ENCODE results near the gene RAB3IP.

RAB3IP gene, protein sequence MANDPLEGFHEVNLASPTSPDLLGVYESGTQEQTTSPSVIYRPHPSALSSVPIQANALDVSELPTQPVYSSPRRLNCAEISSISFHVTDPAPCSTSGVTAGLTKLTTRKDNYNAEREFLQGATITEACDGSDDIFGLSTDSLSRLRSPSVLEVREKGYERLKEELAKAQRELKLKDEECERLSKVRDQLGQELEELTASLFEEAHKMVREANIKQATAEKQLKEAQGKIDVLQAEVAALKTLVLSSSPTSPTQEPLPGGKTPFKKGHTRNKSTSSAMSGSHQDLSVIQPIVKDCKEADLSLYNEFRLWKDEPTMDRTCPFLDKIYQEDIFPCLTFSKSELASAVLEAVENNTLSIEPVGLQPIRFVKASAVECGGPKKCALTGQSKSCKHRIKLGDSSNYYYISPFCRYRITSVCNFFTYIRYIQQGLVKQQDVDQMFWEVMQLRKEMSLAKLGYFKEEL

DNA sequence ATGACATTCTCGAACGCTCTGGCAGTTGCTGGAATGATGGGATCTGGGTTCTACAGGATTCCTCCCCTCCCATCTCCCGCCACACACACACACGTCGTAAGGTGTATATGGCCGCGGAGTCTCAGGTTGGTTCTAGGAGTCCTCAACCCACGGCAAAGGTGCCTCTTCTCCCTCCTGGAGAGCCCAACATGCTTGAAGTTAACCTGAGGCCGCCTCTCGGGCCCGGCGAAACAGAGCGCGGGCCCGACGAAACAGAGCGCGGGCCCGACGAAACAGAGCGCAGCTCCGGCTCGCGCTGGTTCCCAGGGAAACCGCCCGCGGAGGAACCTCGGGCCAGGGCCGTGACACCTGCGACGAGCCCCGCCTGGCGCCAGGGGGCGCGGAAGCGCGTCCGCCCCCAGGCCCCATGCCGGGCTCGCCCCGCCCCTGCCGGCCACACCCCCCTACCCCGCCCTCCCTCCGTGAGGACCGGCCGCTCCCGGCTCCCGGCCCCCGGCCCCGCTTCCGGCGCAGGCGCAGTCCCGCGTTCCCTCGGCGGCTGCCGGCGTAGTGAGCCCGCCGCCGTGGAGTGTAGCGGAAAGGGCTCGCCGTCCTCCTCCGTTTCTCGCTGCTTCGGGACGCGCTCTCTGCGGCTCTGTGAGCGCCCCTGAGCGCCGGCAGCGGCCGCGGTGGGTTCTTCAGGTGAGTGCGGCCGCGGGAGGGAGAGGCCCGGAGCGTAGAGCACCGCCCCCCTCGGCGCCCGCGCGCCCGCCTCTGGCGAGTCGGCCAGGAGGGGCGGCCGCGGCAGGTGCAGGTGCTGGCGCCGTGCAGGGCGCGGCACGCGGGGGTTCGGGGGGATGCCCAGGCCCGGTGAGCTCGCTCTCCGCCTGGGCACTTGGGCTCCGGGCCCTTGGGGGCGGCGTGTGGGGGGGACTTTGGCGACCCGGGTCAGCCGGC lies at the start of gene RAB3IP:
TSS of gene RAB3IP (plus strand) at position 510 of the 936 bp plus-strand sequence. CDS start 16,549 bp downstream, outside the sequence.
- no peak for DNase-seq (ENCODE audit: low read depth)

DNA sequence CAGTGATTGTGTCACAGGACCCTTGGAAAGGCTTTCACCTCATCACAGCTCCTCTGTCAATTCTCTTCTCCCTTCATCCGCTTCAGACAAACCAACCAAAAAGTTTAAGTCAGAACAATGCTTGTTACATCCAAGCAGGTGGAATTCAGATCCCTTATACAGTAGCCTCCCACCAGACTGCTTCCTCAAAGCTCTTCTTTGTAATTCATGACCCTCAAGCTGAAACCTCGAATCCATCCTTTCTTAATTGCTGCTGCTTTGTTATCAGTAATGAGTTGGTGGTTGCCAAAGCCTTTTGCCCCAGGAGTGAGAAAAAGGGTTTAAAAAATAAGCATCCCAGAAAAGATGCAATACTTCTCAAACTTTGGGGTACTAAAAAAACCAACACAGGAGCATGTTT lies 49.0 kb upstream of the RAB3IP start:
- DNase-seq (ENCODE audit: low read depth) = no peak

DNA sequence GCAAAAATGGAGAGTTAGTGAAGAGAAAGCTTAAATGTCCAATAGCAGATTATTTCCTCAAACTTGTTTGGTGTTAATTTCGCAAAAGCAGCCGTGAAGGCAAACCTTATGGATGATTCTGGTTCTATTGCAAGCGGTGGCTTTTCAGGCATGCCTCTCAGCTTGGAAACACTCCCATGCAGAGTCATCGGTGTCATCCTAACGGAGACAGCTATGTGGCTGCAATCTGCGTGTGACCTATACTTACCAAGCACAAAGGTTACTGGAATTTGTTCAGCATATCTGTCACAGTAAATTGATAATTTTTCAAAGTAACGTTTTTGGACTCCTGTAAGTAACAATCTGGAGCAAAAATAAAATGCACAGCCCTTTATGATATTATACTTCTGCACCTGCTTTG lies 44.5 kb upstream of the RAB3IP start:
- no peak for DNase-seq (ENCODE audit: low read depth)

DNA sequence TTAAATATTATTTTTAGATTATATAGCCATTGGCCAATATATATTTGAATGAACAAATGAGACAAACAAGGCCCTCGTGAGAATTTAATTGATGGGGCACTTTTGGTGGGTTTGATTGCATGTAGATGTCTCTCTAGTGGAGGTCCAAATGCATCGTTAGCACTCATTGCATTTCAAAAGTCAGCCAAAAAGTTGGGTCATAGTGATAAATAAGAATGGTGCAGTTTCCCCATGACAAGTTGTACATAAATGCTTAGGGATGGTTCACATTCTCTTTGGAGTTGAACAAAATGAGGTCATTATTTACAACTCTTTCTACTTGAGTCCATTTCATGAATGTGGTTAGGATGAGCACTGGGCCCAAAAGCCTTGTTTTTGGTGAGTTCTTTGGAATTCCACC lies 40.6 kb upstream of the RAB3IP start:
- DNase-seq (ENCODE audit: low read depth) = no peak

DNA sequence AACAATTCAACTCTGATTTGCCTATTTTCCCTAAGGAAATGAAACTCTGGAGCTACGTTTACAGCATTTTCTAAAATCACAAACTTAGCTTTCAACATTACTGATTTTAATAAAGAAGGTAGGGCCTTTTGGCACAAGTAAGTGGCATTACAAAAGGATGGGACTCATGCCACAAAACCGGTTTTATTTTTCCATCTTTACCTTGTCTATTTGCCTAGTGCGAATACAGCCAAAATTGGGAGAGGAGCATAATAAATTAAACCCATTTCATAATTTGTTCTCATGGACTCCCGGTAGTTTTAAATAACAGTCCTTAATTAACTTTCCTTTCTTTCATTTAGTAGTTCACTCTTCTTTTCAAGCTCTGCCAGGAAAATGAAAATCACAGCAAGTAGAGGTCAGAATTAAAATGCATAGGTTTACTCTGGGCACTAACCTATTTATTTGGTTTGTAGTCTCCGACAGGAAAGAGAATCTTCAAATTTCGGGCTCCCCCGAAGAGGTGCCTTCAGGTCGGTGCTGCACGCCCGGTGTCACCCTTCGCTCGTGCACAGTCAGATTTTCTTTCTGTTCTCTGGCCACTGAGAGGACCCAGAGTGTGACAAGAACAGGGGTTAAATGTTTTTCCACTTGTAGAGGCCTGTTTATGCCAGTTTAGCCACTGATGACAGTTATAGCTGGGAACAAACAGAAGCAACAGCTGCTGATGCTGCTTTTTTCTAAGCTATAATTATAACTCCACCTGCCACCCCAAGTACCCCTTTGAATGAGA lies 39.7 kb upstream of the RAB3IP start, which contains the start of gene BEST3:
TSS of gene BEST3 (minus strand) at position 535 of the 772 bp plus-strand sequence. CDS start 1,505 bp downstream, outside the sequence.
- no peak for DNase-seq (ENCODE audit: low read depth)

DNA sequence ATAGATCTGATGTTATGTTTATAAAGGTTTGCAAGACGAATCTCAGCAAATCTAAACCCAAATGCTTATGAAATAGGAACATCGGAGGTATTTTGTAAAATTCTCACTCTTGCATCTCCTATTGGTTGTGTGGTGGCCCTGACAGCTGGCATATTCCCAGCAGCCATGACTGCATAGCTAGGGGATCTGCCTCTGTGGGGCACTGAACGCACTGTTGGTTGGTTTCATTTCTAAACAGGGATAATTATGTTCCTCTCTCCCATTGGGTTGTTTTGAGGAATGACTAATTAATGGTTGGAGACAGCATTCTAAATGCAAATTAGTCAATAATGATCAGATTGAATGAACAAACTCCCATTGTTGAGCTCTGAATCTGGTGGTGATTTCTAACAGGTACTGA lies 36.8 kb upstream of the RAB3IP start:
- no peak for DNase-seq (ENCODE audit: low read depth)

DNA sequence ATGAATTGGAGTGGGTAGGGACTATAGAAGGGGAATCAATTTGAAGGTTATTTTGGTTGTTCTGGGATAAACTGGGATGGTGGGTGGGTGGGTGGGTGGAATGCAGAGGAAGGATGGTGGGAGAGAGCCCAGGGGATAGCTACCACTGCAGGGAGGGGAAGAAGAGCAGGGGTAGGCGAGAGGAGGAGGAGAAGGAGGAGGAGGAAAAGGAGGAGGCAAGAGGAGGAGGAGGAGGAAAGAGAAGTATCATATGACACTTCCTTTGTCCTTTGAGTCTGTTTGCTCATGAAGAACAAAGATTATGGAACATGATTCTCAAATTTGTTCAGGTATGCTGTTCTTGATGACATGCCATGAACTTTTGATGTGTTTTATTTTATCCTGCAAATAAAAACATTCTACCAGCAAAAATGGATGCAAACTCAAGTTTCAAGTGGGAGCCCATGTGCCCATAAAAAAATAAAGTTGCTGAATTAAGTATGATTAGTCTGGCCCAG lies 35.5 kb upstream of the RAB3IP start:
- DNase-seq (ENCODE audit: low read depth) = no peak

DNA sequence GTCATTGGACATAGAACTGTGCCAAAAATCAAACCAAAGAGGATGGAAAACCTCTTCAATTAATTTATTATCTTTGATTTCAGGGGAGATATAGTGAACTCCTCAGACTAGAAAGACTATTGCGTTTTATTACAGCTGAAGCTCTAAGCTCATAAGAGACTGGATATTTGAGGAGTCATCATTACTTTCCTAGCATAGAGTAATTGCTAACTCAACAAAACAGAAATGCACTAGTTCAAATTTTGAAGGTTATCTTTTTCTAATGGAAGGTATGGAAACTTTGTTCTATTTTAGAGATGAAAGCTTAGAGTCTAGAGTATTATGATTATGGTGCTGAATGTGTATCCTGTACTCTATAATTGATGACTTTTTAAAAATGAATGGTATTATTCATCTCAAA lies 34.3 kb upstream of the RAB3IP start:
- DNase-seq (ENCODE audit: low read depth) = no peak

DNA sequence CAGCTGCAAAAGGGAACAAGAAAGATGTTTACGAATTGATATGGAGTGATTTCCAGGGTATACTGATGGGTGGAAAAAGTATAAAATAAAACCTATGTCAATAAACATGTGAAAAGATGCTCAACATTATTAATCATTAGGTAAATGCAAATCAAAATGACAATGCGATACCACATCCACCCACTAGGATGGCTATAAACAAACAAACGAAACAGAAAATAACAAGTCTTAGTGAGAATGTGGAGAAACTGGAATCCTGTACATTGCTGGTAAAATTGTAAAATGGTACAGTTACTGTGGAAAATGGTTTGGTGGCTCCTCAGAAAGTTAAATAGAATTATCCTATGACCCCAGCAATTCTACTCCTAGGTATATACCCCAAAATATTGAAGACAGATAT lies 30.0 kb upstream of the RAB3IP start:
- DNase-seq (ENCODE audit: low read depth) = no peak

DNA sequence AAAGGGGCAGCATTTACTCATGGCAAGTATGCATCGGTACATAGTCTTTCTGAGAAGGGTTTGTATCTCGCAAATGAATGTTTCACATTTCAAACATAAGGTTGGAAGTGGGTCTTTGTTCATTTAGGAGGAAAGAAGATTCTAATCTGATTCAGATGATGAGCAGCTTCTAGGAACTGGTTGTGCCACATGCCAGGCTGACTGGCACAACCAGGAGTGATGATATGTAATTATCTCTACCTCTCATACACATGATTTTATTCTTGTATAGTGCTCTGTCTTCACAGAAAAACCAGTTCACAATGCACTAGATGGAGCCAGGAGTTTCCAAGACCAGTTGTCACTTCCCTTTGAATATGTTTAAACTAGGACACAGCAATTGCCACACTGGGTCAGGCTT lies 25.8 kb upstream of the RAB3IP start:
- no peak for DNase-seq (ENCODE audit: low read depth)

DNA sequence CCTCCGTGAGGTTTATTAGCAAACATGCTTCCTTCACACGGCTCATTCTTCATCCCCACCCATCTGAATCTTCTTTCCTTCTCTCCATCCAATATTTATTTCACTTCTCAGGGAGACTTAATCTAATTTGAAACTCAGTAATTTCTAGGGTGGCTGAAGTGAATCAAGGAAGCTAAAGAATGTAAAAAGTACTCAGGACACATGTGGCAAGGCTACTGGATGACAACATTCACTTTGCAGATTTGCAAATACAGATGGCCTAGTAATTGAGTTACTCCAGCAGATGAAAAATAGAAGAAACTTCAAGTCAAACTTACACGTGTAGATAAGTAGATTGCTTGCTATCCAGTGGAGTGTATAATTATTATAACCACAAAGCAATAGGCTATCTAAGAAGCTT lies 24.1 kb upstream of the RAB3IP start:
- DNase-seq (ENCODE audit: low read depth) = no peak

DNA sequence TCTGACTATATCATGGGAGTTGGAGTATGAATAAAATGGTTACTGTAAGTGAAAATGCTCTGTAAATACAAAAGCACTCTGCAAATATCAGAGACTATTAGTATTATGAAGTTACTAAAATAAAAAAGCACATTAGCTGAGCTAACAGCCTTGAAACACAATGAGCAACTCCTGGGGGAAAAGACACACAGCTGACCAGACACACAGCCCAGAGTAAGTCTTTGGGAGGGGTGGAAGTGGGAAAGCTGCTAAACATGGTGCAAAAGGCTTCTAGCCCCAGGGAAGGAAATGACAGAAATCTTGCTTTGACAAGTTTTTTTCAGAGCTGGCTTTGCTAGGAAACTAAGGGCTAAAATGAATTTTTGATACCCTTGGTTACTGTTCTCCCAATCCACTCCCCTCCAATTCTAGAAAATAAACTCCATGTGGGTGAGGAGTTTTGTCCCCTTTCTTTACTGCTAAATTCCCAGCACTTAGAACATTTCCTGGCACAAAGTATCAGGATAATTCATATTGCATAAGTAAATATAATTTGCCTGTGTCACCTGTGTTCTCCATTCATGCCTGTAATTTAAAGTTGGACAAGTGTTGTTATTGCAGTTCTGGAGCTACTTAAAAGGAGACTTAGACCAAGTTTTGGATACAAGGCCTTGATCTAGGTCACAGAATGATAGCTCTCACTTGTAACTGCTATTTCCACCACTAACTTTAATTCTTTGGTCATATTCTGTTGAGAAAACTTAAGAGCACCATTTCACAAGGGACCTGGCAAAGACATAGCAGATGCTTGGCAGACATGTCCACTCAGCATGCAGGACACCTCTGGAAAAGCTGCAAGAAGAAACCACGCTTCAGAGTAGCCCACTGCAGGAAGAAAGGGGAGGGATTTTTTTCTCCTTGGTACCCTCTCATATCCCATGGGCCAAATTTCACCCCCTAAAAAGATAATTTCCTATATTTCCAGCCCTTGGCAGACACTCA lies 19.0 kb upstream of the RAB3IP start:
- no peak for DNase-seq (ENCODE audit: low read depth)

DNA sequence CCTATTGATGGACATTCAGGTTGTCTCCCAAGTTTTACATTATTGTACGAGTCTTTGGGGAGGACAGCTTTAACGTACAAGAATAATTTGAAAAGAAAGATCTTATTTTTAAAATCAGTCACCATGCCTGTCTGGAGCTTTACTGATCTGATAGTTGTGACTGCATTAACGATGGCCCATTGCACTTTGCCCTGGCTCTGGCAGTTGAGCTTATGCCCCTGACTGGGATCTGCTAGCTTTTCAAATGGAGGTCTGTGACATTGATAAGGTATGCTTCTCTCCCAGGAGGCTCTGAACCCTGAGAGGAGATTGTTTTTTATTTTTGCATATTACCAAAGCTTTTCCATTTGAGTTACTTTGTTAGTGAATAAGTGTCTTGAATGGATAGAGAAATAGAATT lies 17.9 kb upstream of the RAB3IP start:
- no peak for DNase-seq (ENCODE audit: low read depth)

DNA sequence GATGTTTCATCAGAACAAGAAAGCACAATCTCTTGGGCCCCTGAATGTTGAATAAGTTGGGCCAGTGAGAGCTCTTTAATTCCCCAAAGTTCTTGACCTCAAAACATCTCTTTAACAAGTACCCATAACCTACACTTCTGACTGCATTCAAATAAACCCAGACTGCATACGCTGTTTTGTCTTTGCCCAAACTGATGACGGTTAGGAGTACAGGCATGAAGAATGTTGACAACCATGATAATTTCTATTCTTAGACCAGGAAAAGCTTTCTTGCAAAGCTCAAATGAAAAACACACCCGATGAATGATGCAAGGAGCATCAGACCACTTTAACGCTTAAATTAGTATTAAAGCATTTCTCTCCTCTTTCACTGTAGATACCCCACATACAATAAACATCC lies 11.7 kb upstream of the RAB3IP start:
- no peak for DNase-seq (ENCODE audit: low read depth)

DNA sequence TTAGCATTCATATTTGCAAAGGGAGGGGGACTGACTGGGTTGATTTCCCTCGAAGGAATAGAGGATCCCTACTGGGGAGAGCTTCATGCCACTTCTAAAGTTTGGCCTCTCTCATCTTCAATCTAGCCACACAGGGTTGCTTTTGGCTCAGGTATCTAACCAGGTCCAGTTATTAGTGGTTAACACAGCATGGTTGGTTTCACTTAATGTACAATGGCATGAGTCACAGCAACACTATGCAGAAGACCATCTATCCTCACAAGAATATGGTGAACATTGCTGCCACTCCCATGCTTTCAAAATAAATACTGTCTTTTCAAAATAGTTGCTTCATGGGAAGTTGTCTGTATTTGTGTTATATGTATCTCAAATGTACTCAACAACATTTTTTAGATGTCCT lies 6.6 kb upstream of the RAB3IP start:
- DNase-seq (ENCODE audit: low read depth) = no peak

DNA sequence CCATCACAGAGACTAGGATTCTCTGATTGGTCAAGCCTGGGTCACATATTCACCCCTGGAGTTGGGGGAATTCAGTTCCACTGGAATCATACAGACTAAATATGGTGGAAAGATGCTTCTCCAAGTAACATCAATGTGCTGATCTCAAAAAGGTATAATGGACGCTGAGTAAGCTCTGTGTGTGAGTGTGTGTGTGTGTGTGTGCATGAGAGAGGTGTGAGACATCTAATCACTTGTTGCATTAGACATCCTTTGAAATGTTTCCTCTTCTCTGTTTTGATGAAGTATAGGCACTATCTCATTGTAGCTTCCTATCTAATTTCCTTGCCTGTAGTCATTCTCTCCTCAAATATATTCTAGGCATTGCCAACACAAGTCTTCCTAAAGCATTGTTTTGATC lies 5.0 kb upstream of the RAB3IP start:
- no peak for DNase-seq (ENCODE audit: low read depth)

DNA sequence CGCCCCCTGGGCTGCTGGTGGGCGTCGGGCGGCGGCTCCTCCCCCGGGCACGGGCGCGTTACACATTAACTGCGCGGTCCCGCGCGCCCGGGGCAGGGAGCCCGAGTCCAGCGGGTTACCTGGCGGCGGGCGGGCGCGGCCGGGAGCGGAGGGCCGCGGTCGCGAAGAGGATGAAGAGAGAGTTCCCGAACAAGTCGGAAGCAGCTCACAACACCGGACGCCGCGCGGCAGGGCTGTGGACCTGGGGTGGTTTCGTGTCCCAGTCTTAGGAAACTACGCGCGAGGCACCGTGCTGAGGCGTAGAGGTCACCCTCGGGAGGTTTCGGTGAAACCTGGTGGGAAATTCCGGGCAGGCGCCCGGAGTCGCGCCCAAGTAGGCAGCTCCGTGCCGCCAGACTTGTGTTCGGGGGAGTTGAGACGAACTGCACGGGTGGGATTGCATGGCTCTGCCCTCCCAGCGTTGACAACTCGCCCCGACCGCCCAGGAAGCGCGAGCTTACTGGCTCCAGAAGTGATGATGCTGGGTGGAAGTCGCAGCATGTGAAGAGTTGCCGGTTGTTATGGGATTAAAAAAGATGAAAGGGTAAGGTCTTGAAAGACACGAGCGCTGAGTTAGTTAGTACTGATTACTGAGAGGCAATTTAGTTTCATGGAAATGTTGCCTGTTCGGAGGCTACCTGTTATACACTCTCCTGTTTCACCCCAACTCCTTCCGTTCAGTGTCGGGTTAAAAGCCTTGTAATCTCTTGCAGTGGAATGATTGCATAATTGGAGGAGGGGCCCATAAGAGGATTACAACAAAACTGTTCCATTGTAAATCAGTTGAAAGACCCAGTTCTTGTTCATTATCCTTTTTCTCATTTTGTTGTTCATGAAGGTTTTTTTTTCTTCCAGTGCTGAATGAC lies 879 bp downstream of the RAB3IP start:
- no peak for DNase-seq (ENCODE audit: low read depth)

DNA sequence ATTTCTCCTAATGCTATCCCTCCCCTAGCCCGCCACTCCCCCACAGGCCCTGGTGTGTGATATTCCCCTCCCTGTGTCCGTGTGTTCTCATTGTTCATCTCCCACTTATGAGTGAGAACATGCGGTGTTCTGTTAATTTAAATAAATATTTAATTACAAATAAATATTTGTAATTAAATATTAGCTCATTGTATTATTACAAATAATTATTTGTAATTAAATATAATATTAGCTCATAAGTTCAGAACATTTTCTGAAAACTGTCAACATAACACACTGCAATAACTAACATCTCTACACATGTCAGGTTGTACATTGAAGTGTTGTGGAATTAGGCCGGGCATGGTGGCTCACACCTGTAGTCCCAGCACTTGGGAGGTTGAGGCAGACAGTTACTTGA lies 5.4 kb downstream of the RAB3IP start:
- no peak for DNase-seq (ENCODE audit: low read depth)

DNA sequence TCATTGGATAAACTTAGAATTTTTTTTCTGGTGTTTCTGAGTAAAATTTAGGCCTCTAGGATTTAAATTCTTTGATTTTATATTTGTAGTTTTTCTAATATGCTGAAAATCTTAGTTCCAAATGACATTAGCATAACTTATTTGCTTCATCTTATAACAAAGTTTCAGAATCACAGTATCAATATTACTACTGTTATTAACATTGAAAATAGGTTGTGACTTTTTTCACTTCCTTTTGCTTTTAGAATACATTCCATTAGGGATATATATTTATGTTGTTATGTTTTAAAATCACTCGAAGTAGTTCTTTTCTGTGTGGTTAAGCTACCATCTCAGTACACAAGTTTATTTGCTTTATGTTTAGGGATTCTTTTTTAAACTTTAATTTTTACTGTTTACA lies 12.8 kb downstream of the RAB3IP start:
- DNase-seq (ENCODE audit: low read depth) = no peak

DNA sequence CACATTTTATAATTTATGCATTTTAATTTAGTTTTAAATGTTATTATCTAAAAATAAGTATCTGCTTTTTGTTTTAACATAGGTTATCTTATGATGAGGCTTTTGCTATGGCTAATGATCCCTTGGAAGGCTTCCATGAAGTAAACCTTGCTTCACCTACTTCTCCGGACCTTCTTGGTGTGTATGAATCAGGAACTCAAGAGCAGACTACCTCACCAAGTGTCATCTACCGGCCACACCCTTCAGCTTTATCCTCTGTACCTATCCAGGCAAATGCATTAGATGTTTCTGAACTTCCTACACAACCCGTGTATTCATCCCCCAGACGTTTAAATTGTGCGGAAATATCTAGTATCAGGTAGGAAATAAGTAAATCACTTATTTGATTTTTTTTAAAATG lies 16.6 kb downstream of the RAB3IP start:
- DNase-seq (ENCODE audit: low read depth) = no peak
